ENCODE results near the gene HOXC9. TPM values are rescaled to one million over a fixed set of nuclear protein-coding genes. Genes with fewer than 3 reads are reported as not detected.

Gene HOXC9
- total RNA-seq, 1 experiment from 2014 or later = 21.1 TPM

DNA sequence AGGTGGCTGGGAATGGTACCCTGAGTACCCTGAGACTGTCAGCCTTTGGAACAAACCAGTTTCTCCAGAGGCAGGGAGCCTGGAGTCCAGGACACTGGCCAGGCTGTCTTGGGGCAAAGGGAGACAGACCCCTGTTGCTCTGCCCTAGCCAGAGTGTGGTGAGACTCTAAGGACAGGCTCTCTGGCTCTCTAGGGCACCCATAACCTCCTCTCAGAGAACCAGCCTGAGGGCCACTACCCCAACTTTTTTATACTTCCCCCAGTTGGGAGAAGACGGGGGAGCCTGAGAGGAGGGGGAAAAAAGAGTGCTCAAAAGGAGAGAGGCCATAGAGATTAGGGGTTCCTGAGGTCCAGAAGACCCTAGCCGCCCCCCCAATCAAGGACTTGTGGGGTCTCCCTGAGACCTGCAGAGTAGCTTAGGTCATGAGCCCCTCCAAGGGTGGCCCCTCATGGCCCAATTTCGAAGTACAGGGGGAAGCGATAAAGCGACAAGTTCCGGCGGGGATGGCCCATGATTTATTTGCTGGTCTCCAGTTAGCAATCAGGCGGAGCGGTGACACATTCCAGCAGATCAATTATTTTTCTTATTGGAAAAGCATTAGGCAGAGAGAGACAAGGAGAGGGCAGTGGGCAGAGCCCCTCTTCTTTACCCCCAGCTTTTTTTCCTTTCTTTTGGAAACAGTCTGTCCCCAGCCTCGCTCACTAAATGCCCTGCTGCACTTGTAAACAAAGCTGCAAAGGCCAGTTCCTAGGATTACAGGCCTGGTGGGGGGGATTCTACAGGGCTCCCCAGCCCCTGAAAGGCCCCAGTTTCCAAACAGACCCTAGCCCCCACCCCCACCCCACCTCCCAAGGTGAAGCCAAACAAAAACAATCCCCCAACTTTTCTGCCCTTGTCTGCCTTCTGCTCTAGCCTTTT is 10.4 kb downstream of the HOXC9 start:
- Histone ChIP-seq H3K9me3 (ENCODE audit: low read depth, low read length, poor library complexity, severe bottlenecking) (no peaks in the 10 kb centered on the region), H3K36me3 (ENCODE audit: insufficient read depth, low read length, poor library complexity, severe bottlenecking) (no peaks in the 10 kb centered on the region), H3K4me1 (ENCODE audit: insufficient read depth, low read length, poor library complexity, severe bottlenecking) (peaks cover 63% of the 10 kb centered on the region), H3K4me3 (ENCODE audit: low read depth, low read length, poor library complexity, severe bottlenecking) (peak overlapping the region; percentile 56), H3K27ac (ENCODE audit: low read depth, low read length, poor library complexity, severe bottlenecking) (peak overlapping the region; percentile 77), H3K27me3 (replicated peaks; ENCODE audit: insufficient read depth, low read depth, low read length, poor library complexity) (no peaks in the 10 kb centered on the region)
- DNase-seq (ENCODE audit: low spot score) = no peak
- intact Hi-C loops (cut with micrococcal nuclease; ENCODE audit: unreplicated experiment) = no loop called here
- TF ChIP-seq, protein P1, sequence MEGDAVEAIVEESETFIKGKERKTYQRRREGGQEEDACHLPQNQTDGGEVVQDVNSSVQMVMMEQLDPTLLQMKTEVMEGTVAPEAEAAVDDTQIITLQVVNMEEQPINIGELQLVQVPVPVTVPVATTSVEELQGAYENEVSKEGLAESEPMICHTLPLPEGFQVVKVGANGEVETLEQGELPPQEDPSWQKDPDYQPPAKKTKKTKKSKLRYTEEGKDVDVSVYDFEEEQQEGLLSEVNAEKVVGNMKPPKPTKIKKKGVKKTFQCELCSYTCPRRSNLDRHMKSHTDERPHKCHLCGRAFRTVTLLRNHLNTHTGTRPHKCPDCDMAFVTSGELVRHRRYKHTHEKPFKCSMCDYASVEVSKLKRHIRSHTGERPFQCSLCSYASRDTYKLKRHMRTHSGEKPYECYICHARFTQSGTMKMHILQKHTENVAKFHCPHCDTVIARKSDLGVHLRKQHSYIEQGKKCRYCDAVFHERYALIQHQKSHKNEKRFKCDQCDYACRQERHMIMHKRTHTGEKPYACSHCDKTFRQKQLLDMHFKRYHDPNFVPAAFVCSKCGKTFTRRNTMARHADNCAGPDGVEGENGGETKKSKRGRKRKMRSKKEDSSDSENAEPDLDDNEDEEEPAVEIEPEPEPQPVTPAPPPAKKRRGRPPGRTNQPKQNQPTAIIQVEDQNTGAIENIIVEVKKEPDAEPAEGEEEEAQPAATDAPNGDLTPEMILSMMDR (conservative IDR thresholded peaks at IDR 0.05; ENCODE audit: low read depth, low read length) = no peak
- no peak for TF ChIP-seq EZH2 (IDR thresholded peaks at IDR 0.05; ENCODE audit: borderline replicate concordance, low read depth, low read length, poor library complexity, severe bottlenecking)
- BruUV-seq (replicated peaks) = no TSS peak
- CTCF ChIA-PET = interaction anchor here (1.1 kb wide), 1 partner anchor 16 kb away, joined by 4 read pairs; no protein-coding TSS in a partner anchor
- POLR2A ChIA-PET (ENCODE audit: low non-redundant PET) = no interaction called here

DNA sequence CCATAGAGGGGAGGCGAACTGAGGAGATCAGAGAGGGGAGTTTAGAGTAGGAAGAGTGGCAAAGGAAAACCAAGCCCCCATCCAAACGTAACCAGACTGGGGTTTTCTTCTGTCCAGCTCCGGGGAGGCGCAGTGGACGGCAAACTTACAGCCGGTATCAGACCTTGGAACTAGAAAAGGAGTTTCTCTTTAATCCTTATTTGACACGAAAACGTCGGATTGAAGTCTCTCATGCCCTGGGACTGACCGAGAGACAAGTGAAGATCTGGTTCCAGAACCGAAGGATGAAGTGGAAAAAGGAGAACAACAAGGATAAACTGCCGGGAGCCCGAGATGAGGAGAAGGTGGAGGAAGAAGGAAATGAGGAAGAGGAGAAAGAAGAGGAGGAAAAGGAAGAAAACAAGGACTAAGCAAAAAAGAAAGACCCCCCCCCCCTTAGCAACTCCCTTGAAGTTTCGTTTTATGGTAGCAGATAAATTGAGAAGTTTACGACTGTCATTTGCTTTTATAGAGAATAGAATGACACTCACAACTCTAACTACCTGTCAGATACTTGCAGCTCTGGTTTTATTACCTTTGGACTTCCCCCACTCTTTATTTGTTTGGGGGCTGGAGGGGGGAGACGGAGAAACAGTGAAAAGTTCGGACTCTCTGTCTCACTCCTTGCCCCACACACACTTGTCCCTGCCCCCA is 11.2 kb downstream of the HOXC9 start:
- Histone ChIP-seq H3K36me3 (ENCODE audit: insufficient read depth, low read length, poor library complexity, severe bottlenecking) (no peaks in the 10 kb centered on the region), H3K9me3 (ENCODE audit: low read depth, low read length, poor library complexity, severe bottlenecking) (no peaks in the 10 kb centered on the region), H3K27ac (ENCODE audit: low read depth, low read length, poor library complexity, severe bottlenecking) (peak overlapping the region; percentile 77), H3K4me1 (ENCODE audit: insufficient read depth, low read length, poor library complexity, severe bottlenecking) (peaks cover 66% of the 10 kb centered on the region), H3K4me3 (ENCODE audit: low read depth, low read length, poor library complexity, severe bottlenecking) (no peak overlapping the region), H3K27me3 (replicated peaks; ENCODE audit: insufficient read depth, low read depth, low read length, poor library complexity) (no peaks in the 10 kb centered on the region)
- no TSS peak for BruUV-seq (replicated peaks)
- ChIA-PET CTCF (interaction anchor here (1.1 kb wide), 1 partner anchor 15 kb away, joined by 4 read pairs; no protein-coding TSS in a partner anchor), POLR2A (ENCODE audit: low non-redundant PET) (interaction anchor here (0.6 kb wide), 1 partner anchor 833 kb away, joined by 5 read pairs; no protein-coding TSS in a partner anchor)
- DNase-seq (ENCODE audit: low spot score) = no peak
- intact Hi-C loops (cut with micrococcal nuclease; ENCODE audit: unreplicated experiment) = no loop called here
- TF ChIP-seq, protein P1 (conservative IDR thresholded peaks at IDR 0.05; ENCODE audit: low read depth, low read length) = no peak
- TF ChIP-seq EZH2 (IDR thresholded peaks at IDR 0.05; ENCODE audit: borderline replicate concordance, low read depth, low read length, poor library complexity, severe bottlenecking) = no peak

- Histone ChIP-seq H3K27ac (ENCODE audit: low read depth, low read length, poor library complexity, severe bottlenecking) (no peak overlapping the region), H3K27me3 (replicated peaks; ENCODE audit: insufficient read depth, low read depth, low read length, poor library complexity) (no peaks in the 10 kb centered on the region), H3K4me3 (ENCODE audit: low read depth, low read length, poor library complexity, severe bottlenecking) (no peak overlapping the region), H3K4me1 (ENCODE audit: insufficient read depth, low read length, poor library complexity, severe bottlenecking) (peaks cover 60% of the 10 kb centered on the region), H3K9me3 (ENCODE audit: low read depth, low read length, poor library complexity, severe bottlenecking) (no peaks in the 10 kb centered on the region), H3K36me3 (ENCODE audit: insufficient read depth, low read length, poor library complexity, severe bottlenecking) (no peaks in the 10 kb centered on the region)
- CTCF ChIA-PET = no interaction called here
- TF ChIP-seq, protein P1 (conservative IDR thresholded peaks at IDR 0.05; ENCODE audit: low read depth, low read length) = no peak
- TF ChIP-seq EZH2 (IDR thresholded peaks at IDR 0.05; ENCODE audit: borderline replicate concordance, low read depth, low read length, poor library complexity, severe bottlenecking) = no peak
- POLR2A ChIA-PET (ENCODE audit: low non-redundant PET) = interaction anchor here (0.6 kb wide), 1 partner anchor 834 kb away, joined by 5 read pairs; no protein-coding TSS in a partner anchor
- BruUV-seq (replicated peaks) = no TSS peak
- intact Hi-C loops (cut with micrococcal nuclease; ENCODE audit: unreplicated experiment) = no loop called here
- DNase-seq (ENCODE audit: low spot score) = no peak
Observed at GRCh38 chr12:54011665-54012532, 11.9 kb downstream of the HOXC9 start.
